GM18511 (cell line): Measurements from ENCODE around the gene FHIT.

ENCODE experiments used
- ATAC-seq: cut with Tn5 transposase; IDR thresholded peaks from one replicate; pipeline ENCODE4 v1.9.1; 2021; ENCODE audit warnings: mild to moderate bottlenecking, moderate library complexity; ENCODE audit not compliant: unreplicated experiment

Gene FHIT

DNA sequence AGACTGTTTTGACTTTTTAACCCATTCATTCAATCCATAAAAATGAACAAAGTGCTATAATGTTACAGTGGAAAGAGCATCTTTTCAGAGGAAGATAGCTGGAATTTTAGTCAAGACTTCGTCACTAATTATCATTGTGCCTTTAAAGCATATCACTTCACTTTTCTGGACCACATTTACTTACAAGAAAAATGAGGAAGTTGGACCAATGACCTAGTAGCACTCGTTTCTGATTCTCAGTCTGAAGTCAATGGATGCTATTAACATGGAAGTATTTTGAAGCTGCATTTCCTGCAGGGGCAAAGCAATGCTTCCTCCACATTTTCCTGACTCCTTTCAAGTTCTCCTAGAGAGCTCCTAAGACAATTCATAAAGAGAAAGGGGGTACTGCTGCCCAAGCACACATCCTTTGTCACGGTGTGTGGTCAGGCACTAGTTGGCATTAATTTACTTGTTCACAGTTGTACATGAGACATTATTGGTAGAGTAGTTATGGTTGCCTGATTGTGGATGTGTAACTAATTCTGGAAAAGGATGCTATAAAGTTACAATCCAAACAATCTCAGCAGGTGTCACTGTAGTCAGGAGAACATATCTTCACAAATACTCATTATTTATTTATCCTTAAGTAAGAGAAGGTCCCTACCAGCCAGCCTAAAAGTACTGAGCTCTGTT lies 1049.1 kb downstream of the FHIT start:
- no peak for ATAC-seq

DNA sequence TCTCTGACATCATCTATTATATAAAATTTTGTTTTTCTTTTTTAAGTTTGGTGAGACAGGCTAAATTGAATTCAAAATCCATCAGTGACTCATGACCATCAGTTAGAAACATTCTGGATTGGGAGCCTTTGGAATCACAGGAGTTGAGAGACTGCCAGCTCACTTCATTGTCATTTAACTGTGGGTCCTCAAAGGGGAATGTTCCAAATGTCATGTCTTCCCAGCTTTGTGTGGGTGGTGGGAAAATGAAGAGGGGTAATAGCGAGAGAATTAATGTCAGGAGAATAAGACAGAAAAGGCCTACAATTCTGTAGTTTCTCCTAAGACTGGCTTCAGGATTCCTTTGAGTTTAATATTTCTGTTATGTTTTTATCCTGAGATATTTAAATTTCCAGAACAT lies 1051.9 kb downstream of the FHIT start:
- ATAC-seq: no peak

DNA sequence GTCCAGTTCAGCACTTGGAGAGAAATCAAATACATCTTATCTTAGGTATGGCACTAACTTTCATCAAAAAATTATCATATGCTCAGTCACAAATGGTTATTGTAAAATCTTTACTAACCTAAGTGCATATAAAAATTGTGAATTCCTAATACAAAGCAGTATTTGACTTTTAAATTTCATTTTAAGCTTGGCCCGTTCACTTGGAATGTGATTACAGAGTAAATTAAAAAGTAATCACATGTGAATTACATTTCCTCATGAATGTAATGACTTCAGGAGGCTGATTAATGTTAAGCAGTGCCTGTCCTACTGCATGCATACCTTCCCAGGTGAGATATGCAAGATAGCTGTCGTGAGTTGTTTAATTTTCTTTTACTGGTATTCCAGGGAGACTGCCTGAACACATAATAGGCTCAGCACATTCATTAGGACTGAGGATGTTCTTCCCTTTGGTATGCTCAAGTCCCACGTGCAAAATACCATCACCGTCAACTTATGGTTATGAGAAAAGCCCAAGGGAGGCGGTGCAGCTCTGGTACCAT lies 1053.0 kb downstream of the FHIT start:
- ATAC-seq: no peak

DNA sequence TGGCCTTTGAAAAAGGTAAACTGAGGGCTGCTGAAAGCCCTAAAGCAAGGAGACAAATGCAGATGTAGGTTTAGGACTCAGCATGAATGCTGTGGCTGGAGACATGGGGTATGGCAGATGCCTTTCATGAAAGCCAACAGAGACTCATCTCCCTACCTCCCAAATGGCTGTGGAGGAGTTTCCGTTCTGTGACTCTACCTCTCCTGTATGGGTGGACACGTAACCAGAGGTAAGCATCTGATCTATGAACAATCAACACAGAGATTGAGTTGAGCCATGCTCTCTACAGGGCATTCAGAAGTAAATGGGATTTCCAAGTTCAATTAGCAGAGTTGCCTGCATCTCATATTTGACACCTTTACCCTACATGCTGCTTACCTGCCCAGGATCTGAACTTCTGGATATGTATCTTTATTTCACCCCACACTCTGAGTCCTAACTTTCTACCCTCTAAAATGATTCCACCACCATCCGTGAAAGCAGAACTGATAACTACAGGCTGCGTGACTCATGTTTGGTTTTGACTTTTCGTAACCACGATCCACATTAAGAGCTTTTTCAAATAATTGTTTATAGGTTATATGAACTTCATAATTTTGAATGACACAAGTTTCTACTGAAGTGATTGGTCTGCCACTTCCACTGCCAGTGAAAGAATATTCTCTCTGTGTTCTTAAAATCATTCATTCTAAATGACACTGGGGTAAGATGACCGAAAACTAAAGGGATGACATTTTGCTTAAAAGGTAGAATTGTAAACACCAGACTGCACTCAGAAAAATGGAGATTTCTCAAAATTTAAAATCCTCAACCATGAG lies 1058.7 kb downstream of the FHIT start:
- ATAC-seq: no peak

DNA sequence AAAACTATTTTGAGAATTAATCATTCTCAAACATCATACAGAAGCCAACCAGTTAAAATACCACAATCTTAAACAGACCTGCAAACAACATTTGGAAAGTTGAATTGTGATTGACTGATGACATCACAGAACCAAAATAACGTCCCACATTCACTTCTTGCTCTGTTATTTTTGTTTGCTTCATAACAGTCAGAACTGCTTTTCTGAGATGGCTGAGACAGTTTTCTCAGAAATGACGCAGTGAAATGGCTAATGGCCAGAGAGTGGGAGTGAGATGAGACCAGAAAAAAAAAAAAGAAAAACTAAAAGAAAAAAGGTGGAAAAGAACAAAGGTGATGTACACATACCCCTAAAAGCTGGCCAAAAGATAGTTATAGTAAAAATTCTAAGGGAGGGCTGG lies 1061.2 kb downstream of the FHIT start:
- no peak for ATAC-seq

DNA sequence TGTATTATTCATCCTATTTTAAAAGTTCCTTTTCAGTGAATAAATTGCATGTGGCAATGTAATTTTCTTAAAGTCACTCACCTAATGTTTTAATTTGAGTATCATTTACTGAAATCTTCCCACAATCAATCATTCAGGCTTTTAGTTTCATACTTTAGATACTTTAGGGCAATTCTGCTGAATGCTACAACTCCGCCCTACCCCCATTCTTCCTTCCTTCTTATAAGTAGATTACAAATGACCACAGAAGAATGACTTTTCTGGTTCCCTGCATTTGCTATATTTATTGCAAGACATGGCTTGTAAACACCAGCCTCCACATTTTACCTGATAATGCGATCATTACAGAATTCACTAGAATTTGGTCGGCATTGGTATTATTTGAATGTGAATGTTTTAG lies 1061.9 kb downstream of the FHIT start:
- ATAC-seq: no peak

DNA sequence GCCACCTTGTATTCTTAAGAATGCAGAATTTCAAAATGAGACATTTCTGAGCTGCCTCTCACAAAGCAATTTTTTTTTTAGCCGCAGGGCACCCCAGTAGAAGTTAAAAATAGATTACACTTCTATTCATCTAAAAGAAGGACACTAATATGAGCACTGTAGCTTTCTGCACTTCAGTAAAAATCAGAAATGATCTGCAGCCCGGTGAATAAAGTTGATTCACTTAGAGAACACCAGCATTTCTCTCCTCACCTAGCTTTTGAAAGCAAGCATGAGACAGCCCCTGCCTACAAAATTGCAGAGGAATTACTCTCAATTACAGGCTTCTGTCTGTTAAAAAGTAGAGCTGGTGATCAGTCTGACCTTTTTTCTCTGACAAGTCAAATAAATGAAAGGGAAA lies 1062.4 kb downstream of the FHIT start:
- ATAC-seq: no peak

DNA sequence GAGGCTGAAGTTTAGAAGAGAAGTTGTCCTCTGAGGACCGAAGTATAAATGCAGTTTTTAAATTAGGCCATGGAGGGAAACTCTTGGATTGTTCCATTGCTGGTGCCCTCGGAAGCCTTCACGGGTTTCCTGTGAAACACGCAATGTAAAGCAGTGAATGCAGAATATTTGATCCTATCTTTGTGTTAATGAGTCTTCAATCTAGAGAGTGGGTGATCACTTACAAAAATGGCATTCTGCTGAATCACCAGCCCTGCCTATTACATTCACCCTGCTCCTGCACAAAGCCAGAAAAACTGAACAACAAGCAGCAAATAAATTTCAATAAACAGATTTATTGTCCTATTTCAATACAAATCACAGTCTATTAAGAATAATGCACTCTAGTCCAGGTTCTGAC lies 1063.9 kb downstream of the FHIT start:
- no peak for ATAC-seq

DNA sequence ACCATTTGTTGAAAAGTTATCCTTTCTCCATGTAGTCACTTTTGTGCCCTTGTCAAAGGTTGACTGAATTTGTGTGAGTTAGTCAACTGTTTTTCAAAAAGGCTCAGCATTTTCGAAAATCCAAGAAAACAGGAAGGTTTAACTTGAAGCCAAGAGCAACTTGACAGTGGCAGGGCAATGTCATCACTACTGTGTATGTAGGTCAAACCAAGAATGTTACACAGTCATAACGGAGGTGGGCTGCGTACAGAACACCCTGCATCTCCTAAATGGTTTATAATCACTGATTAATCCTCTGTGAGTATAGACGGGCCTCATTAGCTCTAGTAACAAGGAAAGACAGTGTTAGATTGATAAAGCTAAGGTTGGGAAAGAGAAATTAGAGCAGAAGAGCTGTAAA lies 1064.9 kb downstream of the FHIT start:
- ATAC-seq: no peak

DNA sequence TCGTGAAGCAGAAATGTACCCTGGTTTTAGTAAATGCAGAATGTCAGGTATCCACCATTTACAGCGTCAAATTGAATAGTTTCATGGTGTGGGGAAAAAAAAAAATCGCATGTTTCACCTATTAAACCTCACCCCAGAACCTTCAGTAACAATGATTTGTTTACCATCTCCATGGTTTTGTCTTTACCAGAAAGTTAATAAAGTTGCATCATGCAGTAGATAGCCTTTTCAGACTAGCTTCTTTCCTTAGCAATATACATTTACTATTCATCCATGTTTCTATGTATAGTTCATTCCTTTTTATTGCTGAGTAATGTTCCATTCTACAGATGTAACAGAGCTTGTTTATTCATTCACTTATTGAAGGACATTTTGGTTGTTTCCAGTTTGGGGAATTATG lies 1066.1 kb downstream of the FHIT start:
- no peak for ATAC-seq

DNA sequence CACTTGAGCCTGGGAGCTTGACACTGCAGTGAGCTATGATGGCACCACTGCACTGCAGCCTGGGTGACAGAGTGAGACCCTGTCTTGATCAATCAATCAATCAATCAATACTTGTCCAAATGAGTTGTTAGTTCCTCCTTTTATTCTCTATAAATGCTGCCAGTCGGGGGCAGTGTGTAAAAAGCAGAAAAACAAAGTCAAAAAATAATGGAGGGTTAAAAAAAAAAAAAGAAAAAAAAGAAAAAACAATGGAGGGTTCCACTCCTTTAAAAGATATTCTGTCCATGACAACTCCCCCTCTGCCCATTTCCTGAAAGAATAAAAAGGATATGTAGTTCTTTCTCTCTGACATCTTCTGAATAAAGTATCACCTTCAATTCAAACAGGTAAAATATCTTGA lies 1068.6 kb downstream of the FHIT start:
- no peak for ATAC-seq

DNA sequence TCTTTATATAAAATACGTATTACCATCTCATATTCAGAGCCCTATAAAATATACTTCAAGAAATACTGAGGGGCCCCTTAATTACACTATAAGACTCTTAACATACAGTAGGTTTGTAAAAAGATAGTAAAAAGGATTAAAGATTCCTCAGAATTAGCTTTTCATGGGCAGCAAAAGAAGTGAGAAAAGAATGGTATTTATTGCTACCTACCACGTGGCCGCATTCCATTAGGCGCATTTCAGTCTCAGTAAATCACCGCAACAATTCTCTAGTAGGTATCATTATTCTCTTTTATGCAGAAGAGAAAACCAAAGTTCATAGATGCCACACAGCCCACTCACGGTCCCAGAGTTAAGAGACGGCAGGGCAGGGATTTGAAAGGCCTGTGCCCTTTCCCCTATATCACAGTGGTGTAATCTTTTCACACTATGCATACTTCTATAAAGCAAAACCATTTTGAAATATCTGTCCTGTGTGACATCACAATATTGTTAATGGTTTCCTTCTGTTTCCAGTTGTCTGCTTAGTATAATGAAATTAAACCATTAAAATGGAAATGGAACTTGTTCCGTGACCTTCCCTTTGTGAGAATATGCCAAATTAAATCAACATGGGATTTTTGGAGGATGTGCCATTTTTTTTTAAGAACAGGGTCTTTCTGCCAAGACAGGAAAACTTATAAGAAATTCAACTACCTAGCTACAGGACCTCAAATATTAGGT lies 1072.2 kb downstream of the FHIT start:
- ATAC-seq: no peak

DNA sequence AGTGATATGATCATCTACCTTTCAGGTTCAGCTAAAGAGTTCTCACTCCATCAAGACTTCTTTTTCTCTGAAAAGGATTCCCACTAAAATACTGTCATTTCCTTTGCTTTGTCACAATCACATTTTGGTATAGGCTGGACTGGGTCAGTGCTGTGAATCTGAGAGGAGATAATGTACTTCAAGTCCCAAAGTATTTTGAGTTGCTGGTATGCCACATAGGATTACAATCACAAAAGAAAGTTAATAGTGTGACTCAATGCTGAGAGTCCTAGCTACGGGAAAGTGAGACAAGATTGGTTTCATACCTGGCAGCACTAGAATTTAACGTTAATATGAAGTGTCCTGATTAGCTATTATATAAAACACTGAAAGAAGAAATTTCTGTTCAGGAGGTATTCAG lies 1073.5 kb downstream of the FHIT start:
- no peak for ATAC-seq

DNA sequence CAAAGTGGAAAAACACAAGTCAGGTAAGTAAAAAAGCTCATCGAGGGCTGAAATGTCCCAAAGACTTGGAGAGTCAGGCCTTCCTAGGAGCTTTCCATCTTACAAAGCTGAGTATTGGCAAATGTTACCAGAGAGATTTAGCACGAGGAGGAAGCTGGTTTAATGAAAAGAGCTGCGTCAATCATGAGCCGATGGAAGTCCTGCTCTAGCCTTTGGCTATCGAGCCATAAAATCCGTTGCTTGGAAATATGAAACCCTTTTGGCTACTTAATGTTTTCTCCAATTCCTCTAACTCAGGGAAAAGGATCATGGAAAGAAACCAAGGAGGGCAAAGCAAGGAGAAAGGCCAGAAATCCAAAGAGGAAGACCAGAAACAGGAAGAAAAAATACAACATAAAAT lies 1074.6 kb downstream of the FHIT start:
- ATAC-seq: no peak

DNA sequence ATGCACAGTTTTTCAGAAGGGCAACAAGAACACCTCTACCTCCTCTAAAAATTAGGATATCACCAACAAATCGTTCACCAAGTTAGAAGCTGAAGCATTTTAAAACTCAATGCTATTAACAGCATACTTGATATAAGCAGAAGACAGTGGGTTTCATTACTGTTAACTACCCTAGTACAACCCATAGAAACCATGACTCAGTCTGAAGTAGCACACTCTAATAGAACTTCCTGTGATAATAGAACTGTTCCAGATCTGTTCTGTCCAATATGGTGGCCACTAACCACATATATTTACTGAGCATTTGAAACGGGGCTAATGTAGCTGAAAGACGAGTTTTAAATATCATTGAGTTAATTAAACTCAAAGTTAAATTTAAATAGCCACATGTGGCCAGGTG lies 1075.6 kb downstream of the FHIT start:
- ATAC-seq: no peak

DNA sequence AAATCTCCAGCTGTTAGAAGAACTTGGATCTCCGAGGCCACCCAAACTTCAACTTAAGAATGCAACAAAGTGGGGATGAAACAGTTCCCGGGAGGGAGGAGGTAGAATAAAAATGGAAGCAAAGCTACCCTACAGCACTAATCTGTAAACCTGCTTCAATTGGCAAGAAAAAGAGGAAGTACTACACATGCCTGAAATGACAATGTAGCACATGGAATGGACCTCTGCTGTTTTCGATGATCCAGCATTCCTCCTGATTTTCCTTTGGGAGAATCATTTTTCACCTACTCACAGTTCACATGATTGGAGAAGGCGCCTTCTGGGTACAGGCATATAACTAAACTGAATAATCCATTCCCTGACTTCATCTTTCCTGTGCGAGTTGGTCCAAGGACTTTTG lies 1081.5 kb downstream of the FHIT start:
- ATAC-seq: no peak

DNA sequence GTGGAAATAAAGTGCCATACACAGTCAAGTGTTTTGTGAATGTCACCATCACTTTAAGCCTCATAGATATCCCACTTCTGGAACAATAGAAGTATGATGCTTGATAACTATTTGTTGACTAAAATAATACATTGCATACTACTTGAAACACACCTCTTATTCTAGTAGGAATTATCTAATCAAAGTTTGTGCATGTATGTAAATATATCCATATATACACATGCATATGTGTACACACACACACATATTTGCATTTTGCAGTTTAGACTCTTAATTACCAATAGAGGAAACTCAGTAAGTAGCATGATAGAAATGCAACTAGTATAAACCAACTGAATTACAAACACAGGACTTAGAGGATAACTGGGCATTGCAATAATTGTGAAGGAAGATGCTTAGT lies 1084.1 kb downstream of the FHIT start:
- no peak for ATAC-seq

DNA sequence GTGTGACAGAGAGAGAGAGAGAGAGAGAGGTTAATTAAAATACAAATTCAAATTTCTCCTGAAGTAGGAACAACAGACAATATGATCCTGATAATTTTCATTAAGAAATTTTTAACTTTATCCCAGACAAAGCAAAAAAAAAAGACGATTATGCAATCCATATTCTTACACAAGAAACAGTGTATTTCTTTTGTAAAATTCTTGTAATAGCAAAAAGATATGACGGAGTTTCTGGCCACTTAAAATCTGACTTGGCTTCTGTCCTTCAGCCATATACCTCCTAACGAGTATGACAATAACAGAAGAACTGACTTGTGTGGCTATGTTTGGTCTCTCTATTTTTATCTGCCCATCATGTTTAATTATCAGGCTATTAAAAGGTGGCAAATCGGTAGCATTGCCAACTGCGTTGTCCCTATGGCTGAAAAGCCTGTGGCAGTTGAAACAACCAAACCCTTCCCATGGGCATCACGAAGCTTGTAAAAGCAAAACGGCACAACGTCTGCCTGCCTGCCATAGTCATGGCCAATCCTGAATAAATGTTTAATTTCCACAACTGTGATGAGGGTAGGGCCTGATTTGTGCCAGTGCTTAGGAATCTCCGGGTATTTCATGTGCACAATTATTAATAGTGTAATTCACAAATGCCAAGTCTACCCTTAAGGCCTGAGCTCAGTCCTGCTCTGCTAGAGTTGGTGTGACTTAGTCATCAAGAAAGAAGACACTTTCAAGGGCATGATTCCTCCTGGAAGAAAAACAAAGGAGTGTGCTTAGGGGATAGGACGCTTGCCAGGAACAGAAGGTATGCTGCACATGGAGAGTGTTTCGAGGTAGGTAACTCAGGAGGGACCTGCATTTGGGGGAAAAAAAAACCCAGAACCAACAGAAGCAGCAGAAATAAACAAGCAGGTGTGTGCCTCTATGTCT lies 1090.2 kb downstream of the FHIT start:
- ATAC-seq: no peak

DNA sequence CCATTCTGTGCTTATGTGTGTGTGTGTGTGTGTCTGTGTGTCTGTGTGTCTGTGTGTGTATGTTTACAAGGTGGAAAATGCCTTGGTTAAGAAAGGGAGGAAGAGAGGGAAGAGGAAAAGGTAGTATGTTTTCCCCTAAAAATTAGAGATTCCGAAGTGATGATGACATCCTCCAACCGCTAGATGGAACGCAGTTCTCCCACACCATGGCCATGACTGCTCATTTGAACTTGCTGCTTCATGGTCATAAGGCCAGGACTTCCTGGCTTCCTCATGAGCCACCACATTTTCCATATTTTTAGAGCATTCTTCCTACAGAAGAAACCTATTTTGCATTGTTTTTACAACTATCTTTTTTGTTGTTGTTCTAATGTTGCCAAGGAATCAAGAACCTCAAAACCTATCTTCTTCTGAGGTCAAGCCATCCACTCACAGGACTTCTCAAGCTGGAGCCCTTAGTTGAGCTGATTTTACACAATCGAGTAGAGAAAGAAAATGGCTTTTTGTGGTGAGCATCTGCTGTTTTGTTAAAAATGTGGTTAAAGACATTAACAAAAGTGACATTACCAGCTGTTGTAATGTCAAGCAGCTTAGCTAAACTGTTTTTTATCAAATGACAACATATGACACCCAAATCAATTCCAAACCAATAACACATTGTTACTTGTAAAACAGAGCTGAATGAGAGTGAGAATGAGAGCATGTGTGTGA lies 1091.0 kb downstream of the FHIT start:
- ATAC-seq: no peak

DNA sequence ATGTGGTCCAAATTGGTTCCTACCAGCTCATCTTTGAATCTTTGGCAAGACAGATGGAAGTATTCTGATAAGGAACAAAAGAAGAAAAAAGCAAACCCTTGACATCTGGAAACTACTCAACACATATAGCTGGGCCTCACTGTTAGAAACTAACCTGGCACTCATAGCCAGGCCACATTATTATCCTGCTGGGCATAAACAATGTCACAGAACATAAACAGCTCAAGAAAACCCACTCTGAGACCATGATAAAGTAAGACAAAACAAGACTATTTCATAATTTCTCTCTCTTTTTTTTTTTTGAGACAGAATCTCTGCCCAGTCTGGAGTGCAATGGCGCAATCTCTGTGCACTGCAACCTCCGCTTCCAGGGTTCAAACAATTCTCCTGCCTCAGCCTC lies 1093.2 kb downstream of the FHIT start:
- no peak for ATAC-seq
